Effector memory CD4-positive, alpha-beta T cell (primary cell): ENCODE data around the gene RNF214.

Experiments used
- DNase-seq, 3 donors: peaks; one replicate each; pipeline ENCODE4 v3.0.0-alpha.2; 2020
- H3K27ac ChIP-seq: 2 replicates; pipeline ENCODE4 v1.7.0; 2013; ENCODE audit warnings: mild to moderate bottlenecking, low read length, moderate library complexity; ENCODE audit not compliant: insufficient read depth, poor library complexity, severe bottlenecking
- H3K27me3 ChIP-seq: replicated peaks from 2 replicates; pipeline ENCODE4 v1.7.0; 2013; ENCODE audit warnings: mild to moderate bottlenecking, low read length; ENCODE audit not compliant: insufficient read depth, control insufficient read depth, poor library complexity, severe bottlenecking
- H3K36me3 ChIP-seq: 2 replicates; pipeline ENCODE4 v1.7.0; 2013; ENCODE audit warnings: mild to moderate bottlenecking, low read length, moderate library complexity; ENCODE audit not compliant: control insufficient read depth, insufficient read depth
- H3K4me1 ChIP-seq: 2 replicates; pipeline ENCODE4 v1.7.0; 2013; ENCODE audit warnings: low read length, mild to moderate bottlenecking; ENCODE audit not compliant: control insufficient read depth, insufficient read depth, poor library complexity, severe bottlenecking
- H3K4me3 ChIP-seq: 2 replicates; pipeline ENCODE4 v1.7.0; 2013; ENCODE audit warnings: low read length, low read depth, mild to moderate bottlenecking; ENCODE audit not compliant: insufficient read depth, poor library complexity, severe bottlenecking
- H3K9me3 ChIP-seq: 2 replicates; pipeline ENCODE4 v1.7.0; 2013; ENCODE audit warnings: mild to moderate bottlenecking, low read length, moderate library complexity; ENCODE audit not compliant: control insufficient read depth

Gene RNF214

GRCh38 chr11:117222991-117223740, 9.3 kb upstream of the RNF214 start:
- Histone ChIP-seq H3K36me3 (peaks cover 95% of the 10 kb centered on the region), H3K9me3 (no peaks in the 10 kb centered on the region), H3K4me1 (peaks cover 3% of the 10 kb centered on the region), H3K27me3 (no peaks in the 10 kb centered on the region), H3K27ac (no peak overlapping the region), H3K4me3 (no peak overlapping the region)
- no peak for DNase-seq

DNA sequence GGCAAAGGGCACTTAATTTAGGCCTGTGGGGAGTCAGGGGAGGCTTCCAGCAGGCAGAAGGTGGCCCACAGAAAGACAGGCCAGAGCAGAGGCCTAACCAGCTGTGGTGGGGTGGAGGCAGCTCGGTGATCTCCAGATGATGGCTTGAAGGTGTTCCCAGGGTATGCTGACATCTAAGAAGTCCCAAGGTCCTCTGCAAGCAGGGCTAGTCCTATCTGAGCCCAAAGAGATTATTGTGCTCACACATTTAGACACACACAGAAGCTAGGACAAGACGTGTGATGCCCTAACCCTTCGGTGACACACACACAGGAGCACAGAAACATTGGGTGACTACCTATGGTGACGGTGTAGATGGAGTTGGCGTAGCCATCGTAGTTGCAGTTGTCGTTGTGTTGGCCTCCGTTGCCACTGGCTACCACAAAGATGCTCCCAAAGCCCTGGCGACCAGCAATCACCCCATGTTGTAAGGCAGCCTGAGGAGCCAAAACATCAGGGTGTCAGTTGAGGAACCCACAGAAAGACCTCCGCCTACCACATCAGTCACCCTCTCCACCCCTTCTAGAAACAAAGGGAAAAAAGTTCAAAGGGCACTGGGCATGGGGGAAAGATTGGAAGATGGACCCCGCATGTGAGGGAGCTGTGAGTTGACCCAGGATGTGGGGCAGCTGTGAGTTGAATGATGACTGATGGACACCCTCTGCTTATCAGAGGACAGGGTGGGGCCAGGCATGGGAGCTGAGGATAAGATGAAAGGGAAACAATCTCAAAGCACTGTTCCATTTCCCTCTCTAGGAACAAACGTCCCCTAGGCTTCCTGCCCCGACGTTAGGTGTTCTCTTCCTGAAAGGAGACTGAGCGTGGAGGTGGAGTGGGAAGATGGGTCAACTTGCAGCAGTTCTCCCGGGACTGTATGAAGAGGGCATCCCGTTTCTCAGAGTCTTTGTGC, 8.5 kb upstream of the RNF214 start:
- H3K4me3 ChIP-seq: no peak overlapping the region
- H3K36me3 ChIP-seq: peaks cover 95% of the 10 kb centered on the region
- H3K27ac ChIP-seq: no peak overlapping the region
- no peaks in the 10 kb centered on the region for H3K27me3 ChIP-seq
- DNase-seq: no peak
- H3K9me3 ChIP-seq: no peaks in the 10 kb centered on the region
- peaks cover 5% of the 10 kb centered on the region for H3K4me1 ChIP-seq

DNA sequence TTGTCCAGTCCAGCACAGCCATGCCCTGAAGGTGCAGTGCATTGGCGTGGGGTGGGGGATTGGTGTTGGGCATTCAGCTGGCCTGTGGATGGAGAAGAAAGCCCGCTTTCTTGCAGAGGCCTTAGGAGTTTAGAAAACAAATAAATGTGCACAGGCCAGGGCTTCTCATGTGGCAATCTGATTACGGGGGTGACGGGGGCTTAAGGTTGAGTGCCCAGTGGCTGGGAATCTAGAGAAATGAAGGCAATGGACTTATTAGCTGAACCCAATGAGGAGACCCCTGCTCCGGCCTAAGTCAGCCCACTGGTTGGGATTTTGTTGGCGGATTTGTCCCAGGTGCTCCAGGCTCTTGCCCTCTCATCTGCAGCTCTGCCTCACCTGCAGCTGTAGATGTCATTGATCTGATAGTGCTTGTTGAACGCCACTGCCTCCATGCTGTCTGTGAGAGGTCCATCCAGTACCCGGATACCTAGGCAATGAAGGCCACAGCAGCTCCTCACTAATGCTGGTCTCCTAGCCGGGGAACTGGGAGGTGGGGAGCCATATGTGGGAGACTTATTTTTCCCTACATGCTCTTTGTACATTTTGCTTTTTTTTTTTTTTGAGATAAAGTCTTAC, 6.8 kb upstream of the RNF214 start:
- peaks cover 89% of the 10 kb centered on the region for H3K36me3 ChIP-seq

GRCh38 chr11:117226388-117227385, 5.8 kb upstream of the RNF214 start:
- Histone ChIP-seq H3K27me3 (no peaks in the 10 kb centered on the region), H3K4me3 (no peak overlapping the region), H3K9me3 (no peaks in the 10 kb centered on the region), H3K27ac (peak overlapping the region; percentile 2), H3K36me3 (peaks cover 79% of the 10 kb centered on the region), H3K4me1 (peaks cover 31% of the 10 kb centered on the region)
- DNase-seq: peak in 1 of 3 donors; percentile 30

More for the DNA sequence above, 6.8 kb upstream of the RNF214 start:
- H3K4me1 ChIP-seq: peaks cover 22% of the 10 kb centered on the region
- no peak for DNase-seq
- no peak overlapping the region for H3K4me3 ChIP-seq
- H3K9me3 ChIP-seq: no peaks in the 10 kb centered on the region
- H3K27ac ChIP-seq: no peak overlapping the region
- H3K27me3 ChIP-seq: no peaks in the 10 kb centered on the region

- peaks cover 65% of the 10 kb centered on the region for H3K36me3 ChIP-seq
Observed at GRCh38 chr11:117228091-117228490, 4.4 kb upstream of the RNF214 start.

DNA sequence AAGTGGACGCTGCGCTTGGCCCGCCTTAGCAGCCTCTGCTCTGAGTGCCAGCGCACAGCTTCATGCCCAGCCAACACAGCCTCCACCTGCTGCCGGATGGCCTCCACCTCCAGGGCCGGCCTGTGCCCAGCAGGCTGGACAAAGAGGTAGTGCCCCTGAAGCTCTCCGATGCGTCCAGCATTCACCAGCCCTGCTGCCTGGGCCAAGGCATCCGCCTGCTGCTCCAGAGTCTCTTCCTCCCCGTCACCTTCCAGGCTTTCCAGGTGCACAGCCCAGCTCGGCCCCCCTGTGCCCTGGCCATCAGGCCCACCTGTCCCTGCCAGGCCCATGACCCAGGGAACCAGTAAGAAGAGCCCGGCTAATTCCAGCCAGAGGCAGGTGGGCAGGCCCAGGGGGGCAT, 3.1 kb upstream of the RNF214 start:
- no peak for DNase-seq
- Histone ChIP-seq H3K27ac (peak overlapping the region; percentile 90), H3K27me3 (no peaks in the 10 kb centered on the region), H3K9me3 (no peaks in the 10 kb centered on the region), H3K4me3 (peak overlapping the region; percentile 93), H3K36me3 (peaks cover 52% of the 10 kb centered on the region), H3K4me1 (peaks cover 36% of the 10 kb centered on the region)

More at GRCh38 chr11:117228091-117228490, 4.4 kb upstream of the RNF214 start:
- Histone ChIP-seq H3K27ac (no peak overlapping the region), H3K9me3 (no peaks in the 10 kb centered on the region), H3K4me3 (no peak overlapping the region), H3K4me1 (peaks cover 34% of the 10 kb centered on the region), H3K27me3 (no peaks in the 10 kb centered on the region)
- no peak for DNase-seq

- Histone ChIP-seq H3K36me3 (peaks cover 47% of the 10 kb centered on the region), H3K27me3 (no peaks in the 10 kb centered on the region), H3K9me3 (no peaks in the 10 kb centered on the region), H3K4me3 (peak overlapping the region; percentile 93), H3K27ac (peak overlapping the region; percentile 90), H3K4me1 (peaks cover 36% of the 10 kb centered on the region)
- no peak for DNase-seq
Observed at GRCh38 chr11:117229931-117230285, 2.6 kb upstream of the RNF214 start.

DNA sequence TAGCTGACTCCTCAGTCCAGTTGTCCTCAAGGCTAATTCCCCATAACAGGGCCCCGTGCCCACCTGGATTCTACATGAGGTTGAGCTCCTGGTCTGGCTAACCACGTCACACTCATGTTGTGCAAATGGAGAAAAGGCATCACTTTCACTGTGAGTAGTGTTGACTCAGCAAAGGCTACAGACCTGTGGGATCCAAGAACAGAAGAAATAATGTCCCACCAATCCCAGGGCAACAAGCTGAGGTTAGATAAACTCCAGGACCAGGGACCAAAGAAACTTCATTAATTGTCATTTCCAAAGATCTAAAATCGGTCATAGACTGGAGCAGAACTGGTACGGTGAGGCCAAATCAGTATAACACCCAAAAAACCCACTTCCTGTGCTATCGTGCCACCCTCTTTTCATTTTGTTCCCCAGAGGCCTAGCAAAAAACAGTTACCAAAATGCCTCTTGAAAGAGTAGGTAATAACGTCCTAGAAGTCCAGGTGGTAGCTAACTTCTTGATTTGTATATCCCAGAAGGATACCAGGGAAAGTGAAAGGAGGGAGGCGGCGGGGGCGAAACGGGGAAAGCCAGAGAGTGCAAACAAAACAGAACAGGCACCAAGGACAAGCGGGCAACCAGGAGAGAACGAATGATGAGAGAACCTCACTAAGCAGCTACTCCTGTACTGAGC, 2.0 kb upstream of the RNF214 start:
- Histone ChIP-seq H3K27ac (peak overlapping the region; percentile 90), H3K27me3 (no peaks in the 10 kb centered on the region), H3K4me3 (peak overlapping the region; percentile 93), H3K9me3 (no peaks in the 10 kb centered on the region), H3K36me3 (peaks cover 45% of the 10 kb centered on the region), H3K4me1 (peaks cover 36% of the 10 kb centered on the region)
- peak in 1 of 3 donors; percentile 15 for DNase-seq
